ENCODE results near the gene TMEM245. TPM values are rescaled to one million over a fixed set of nuclear protein-coding genes. Genes with fewer than 3 reads are reported as not detected.

The TMEM245 gene
- total RNA-seq, 1 donor = 37.6 TPM

- Histone ChIP-seq H3K9me3 (ENCODE audit: low read depth, low read length) (no peaks in the 10 kb centered on the region), H3K27me3 (ENCODE audit: insufficient read depth, low read length) (no peaks in the 10 kb centered on the region), H3K4me1 (ENCODE audit: insufficient read depth, low read length) (peaks cover 14% of the 10 kb centered on the region), H3K4me3 (ENCODE audit: low read length) (no peak overlapping the region)
Measured at GRCh38 chr9:109017493-109017892, 102.3 kb downstream of the TMEM245 start.

- Histone ChIP-seq H3K4me3 (ENCODE audit: low read length) (no peak overlapping the region), H3K27me3 (ENCODE audit: insufficient read depth, low read length) (no peaks in the 10 kb centered on the region)
Measured at GRCh38 chr9:109017061-109017460, 102.7 kb downstream of the TMEM245 start.

DNA sequence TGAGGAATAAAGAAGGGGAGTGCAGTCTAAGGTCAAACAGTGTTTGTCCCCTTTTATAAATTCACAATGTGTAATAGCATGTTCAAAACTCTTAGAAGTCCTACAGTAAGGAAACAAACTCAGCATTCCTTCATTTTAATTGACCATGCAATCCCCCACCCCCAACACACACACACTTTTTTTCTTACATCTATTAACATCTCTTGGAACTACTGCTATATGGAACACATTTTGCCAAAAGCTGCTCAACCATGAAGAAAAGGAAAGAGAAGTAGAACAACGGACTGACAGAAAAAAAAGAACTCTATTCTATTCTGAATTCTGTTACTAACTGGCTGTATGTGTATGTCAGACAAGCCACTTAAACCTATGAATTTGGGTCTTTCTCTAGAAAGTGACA, 103.6 kb downstream of the TMEM245 start:
- H3K4me1 ChIP-seq (ENCODE audit: insufficient read depth, low read length) = peaks cover 25% of the 10 kb centered on the region

More at GRCh38 chr9:109017061-109017460, 102.7 kb downstream of the TMEM245 start:
- Histone ChIP-seq H3K9me3 (ENCODE audit: low read depth, low read length) (no peaks in the 10 kb centered on the region), H3K4me1 (ENCODE audit: insufficient read depth, low read length) (peaks cover 19% of the 10 kb centered on the region)

DNA sequence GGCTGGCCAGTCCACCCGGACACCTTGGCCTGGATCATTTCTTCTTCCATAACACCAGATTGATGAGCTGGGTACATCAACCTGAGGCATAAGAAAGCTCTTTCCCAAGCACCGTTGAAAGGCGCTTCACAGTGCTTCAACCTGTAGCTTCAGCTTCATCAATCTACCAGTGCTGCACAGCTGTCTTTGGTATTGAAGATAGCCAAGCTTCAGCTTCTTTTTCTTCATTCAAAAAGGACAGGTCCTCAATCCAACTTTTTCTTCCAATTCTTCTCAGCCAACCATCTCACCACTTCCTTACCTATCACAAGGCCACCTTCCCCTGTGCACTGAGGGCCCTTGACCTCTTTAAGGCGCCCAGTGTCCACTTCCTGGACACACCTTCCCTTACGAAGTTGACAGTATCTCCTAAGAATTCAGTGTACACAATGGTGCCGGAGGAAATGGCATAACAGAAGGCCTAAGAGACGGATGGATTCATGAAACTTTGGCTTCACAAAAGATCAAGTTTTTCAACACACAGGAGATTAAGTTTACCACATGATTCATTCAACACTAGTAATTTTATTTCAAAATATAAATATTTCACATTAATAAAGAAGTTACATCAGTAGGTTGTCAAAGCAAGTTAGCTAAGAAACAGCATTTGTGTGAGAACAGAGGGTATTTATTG, 105.0 kb downstream of the TMEM245 start:
- Histone ChIP-seq H3K4me1 (ENCODE audit: insufficient read depth, low read length) (peaks cover 21% of the 10 kb centered on the region), H3K27me3 (ENCODE audit: insufficient read depth, low read length) (no peaks in the 10 kb centered on the region), H3K4me3 (ENCODE audit: low read length) (no peak overlapping the region), H3K9me3 (ENCODE audit: low read depth, low read length) (no peaks in the 10 kb centered on the region)

More for the DNA sequence above, 103.6 kb downstream of the TMEM245 start:
- no peaks in the 10 kb centered on the region for H3K27me3 ChIP-seq (ENCODE audit: insufficient read depth, low read length)
- H3K9me3 ChIP-seq (ENCODE audit: low read depth, low read length) = no peaks in the 10 kb centered on the region
- H3K4me3 ChIP-seq (ENCODE audit: low read length) = no peak overlapping the region

- Histone ChIP-seq H3K9me3 (ENCODE audit: low read depth, low read length) (no peaks in the 10 kb centered on the region), H3K27me3 (ENCODE audit: insufficient read depth, low read length) (no peaks in the 10 kb centered on the region), H3K4me3 (ENCODE audit: low read length) (peak overlapping the region; percentile 17), H3K4me1 (ENCODE audit: insufficient read depth, low read length) (peaks cover 21% of the 10 kb centered on the region)
Measured at GRCh38 chr9:109013679-109014607, 105.8 kb downstream of the TMEM245 start.

DNA sequence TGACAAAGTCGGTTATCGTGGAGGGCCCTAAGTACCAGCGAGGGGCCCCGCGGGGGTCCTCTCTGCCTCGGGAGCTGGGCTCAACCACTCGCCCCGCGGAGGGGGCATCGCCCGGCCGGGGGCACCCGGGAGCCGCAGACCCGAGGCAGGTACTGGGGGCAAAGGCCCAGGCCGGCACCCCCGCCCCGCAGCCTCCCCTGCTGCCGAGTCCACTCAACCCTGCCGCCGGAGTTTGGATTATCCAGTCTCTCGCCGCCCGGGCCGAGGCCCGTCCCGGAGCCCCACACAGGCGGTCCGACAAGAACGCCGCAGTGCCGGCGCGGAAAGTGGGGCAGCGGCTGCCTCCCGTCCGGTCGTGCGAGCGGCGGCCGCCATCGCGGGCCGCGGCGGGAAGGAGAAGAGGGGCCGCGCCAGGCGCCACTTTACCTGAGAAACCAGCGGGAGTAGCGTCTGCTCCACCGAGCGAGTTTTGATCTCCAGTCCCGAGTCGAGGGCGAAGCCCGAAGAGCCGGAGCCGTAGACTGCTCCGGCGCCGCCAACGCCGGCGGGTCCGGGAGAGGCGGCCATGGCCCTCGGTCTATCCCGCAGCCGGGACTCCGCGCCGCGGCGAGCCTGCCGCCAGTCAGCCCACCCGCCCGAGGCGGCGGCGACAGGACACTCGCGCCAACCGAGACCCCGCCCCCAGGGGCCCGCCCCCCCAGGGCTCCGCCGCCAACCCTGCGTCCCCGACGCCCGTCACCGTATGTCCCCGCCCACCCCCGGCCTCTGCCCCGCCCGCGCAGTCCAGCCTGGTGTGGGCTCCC, 106.7 kb downstream of the TMEM245 start, which contains the start of gene CTNNAL1:
TSS of gene CTNNAL1 (minus strand) at position 624 of the 803 bp plus-strand sequence. CDS start at position 567, 57 bp downstream.
- H3K4me1 ChIP-seq (ENCODE audit: insufficient read depth, low read length) = peaks cover 21% of the 10 kb centered on the region
- H3K27me3 ChIP-seq (ENCODE audit: insufficient read depth, low read length) = no peaks in the 10 kb centered on the region
- no peaks in the 10 kb centered on the region for H3K9me3 ChIP-seq (ENCODE audit: low read depth, low read length)
- peak within 1 kb of the TSS; percentile 62 for H3K4me3 ChIP-seq (ENCODE audit: low read length)

- H3K9me3 ChIP-seq (ENCODE audit: low read depth, low read length) = no peaks in the 10 kb centered on the region
- H3K27me3 ChIP-seq (ENCODE audit: insufficient read depth, low read length) = no peaks in the 10 kb centered on the region
- peaks cover 21% of the 10 kb centered on the region for H3K4me1 ChIP-seq (ENCODE audit: insufficient read depth, low read length)
- peak overlapping the region; percentile 62 for H3K4me3 ChIP-seq (ENCODE audit: low read length)
Measured at GRCh38 chr9:109012009-109012875, 107.5 kb downstream of the TMEM245 start.

DNA sequence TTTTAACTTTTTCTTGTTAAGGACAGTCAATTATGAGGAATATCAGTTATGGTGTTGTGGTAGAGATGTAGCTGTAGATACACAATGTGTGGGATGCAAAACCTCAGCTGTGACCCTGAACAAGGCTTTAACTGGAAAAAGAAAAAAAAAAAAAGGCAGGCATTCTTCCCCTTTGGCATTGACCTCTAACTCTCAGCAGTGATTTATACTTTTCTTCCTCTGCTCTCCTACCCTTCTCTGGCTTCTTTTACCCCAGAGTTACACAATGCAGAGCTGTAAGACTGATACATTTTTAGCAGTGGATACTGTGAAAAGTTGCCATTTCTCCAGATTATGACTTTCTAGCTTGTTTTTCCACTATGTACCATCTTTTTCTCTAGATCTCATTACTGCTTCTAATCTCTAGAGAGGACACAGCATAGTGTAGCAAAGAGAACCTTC, 108.5 kb downstream of the TMEM245 start:
- Histone ChIP-seq H3K27me3 (ENCODE audit: insufficient read depth, low read length) (no peaks in the 10 kb centered on the region), H3K9me3 (ENCODE audit: low read depth, low read length) (no peaks in the 10 kb centered on the region), H3K4me3 (ENCODE audit: low read length) (no peak overlapping the region), H3K4me1 (ENCODE audit: insufficient read depth, low read length) (peaks cover 21% of the 10 kb centered on the region)

GRCh38 chr9:109010746-109011145, 109.0 kb downstream of the TMEM245 start:
- H3K4me3 ChIP-seq (ENCODE audit: low read length) = no peak overlapping the region
- H3K9me3 ChIP-seq (ENCODE audit: low read depth, low read length) = no peaks in the 10 kb centered on the region
- H3K4me1 ChIP-seq (ENCODE audit: insufficient read depth, low read length) = peaks cover 21% of the 10 kb centered on the region
- H3K27me3 ChIP-seq (ENCODE audit: insufficient read depth, low read length) = no peaks in the 10 kb centered on the region

DNA sequence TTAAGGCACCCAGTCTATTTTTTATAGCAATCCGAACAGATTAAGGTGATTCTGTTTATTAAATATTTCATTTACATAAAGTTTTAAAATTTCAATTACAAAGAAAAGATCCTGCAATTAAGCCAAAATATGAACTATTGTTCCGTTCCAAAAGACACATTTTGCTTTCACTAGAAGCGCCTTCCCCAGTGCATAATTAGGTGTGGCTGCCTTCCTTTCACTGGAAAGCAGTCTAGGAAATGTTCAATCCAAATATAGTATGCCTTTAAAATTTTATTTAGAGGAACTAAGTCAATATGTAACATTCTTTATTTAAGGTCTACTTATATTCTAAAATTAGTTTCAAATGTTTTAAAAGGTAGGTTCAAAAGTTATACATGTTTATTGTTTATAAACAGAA, 114.1 kb downstream of the TMEM245 start:
- Histone ChIP-seq H3K4me1 (ENCODE audit: insufficient read depth, low read length) (no peaks in the 10 kb centered on the region), H3K9me3 (ENCODE audit: low read depth, low read length) (peaks cover 13% of the 10 kb centered on the region), H3K27me3 (ENCODE audit: insufficient read depth, low read length) (no peaks in the 10 kb centered on the region), H3K4me3 (ENCODE audit: low read length) (no peak overlapping the region)

GRCh38 chr9:109003116-109003515, 116.6 kb downstream of the TMEM245 start:
- H3K4me1 ChIP-seq (ENCODE audit: insufficient read depth, low read length) = no peaks in the 10 kb centered on the region
- peaks cover 13% of the 10 kb centered on the region for H3K9me3 ChIP-seq (ENCODE audit: low read depth, low read length)
- H3K4me3 ChIP-seq (ENCODE audit: low read length) = no peak overlapping the region
- H3K27me3 ChIP-seq (ENCODE audit: insufficient read depth, low read length) = no peaks in the 10 kb centered on the region

- no peaks in the 10 kb centered on the region for H3K4me1 ChIP-seq (ENCODE audit: insufficient read depth, low read length)
- H3K4me3 ChIP-seq (ENCODE audit: low read length) = no peak overlapping the region
- peaks cover 13% of the 10 kb centered on the region for H3K9me3 ChIP-seq (ENCODE audit: low read depth, low read length)
- H3K27me3 ChIP-seq (ENCODE audit: insufficient read depth, low read length) = no peaks in the 10 kb centered on the region
Measured at GRCh38 chr9:109002141-109002540, 117.6 kb downstream of the TMEM245 start.

DNA sequence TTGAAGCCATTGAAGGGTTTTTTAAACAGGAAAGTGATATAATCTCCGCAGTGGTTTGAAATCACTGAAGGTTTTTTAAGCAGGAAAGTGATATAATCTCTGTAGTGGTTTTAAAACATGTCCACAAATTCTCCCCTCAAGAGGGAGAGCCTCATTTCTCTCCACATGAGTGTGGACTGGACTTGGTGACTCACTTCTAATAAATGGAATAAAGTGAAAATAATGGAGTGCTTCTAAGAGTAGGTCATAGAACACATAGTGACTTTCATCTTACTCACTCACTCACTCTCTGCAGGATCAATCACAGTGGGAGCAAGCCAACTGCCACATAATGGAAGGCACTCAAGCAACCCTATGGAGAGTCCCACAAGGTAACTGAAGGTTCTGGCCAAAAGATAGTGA, 118.5 kb downstream of the TMEM245 start:
- no peak overlapping the region for H3K4me3 ChIP-seq (ENCODE audit: low read length)
- peaks cover 13% of the 10 kb centered on the region for H3K9me3 ChIP-seq (ENCODE audit: low read depth, low read length)
- H3K4me1 ChIP-seq (ENCODE audit: insufficient read depth, low read length) = no peaks in the 10 kb centered on the region
- no peaks in the 10 kb centered on the region for H3K27me3 ChIP-seq (ENCODE audit: insufficient read depth, low read length)

DNA sequence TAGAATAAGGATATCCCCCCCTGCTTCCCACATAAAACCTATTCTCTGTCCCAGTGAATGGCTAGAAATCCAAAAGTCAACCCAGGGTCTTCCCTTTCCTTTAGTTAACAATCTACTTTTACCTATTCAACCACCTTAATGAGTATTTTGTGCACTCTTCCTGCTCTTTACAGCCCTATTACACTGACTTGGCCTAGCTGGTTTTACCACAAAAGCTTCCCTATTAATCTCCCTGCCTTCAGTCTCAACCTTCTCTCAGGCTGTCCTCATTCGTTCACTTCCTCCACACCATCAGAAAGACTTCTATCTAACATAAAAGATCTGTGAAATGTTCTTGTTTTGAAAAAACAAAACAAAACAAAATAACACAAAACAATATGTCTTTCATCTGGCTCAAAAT, 122.6 kb downstream of the TMEM245 start:
- no peaks in the 10 kb centered on the region for H3K4me1 ChIP-seq (ENCODE audit: insufficient read depth, low read length)
- H3K9me3 ChIP-seq (ENCODE audit: low read depth, low read length) = no peaks in the 10 kb centered on the region
- H3K27me3 ChIP-seq (ENCODE audit: insufficient read depth, low read length) = no peaks in the 10 kb centered on the region
- no peak overlapping the region for H3K4me3 ChIP-seq (ENCODE audit: low read length)
